B cell (primary cell): Measurements from ENCODE around the gene F8. TPM values are rescaled to one million over a fixed set of nuclear protein-coding genes. Genes with fewer than 3 reads are reported as not detected.

ENCODE experiments used
- ATAC-seq: fragments of 200-7000 bp; cut with Tn5 transposase; one replicate; pipeline ENCODE4 v1.10.0; 2021; ENCODE audit warnings: low read depth, mild to moderate bottlenecking, moderate number of reproducible peaks, moderate library complexity
- CTCF ChIA-PET: fragments of 350-600 bp; sonication (Branson Sonifier 250); formaldehyde crosslinking; loops from one replicate; lab custom pipeline; 2021; ENCODE audit warnings: antibody characterized with exemption, inconsistent platforms; lab: Charles Lee
- POLR2A ChIA-PET: fragments of 350-600 bp; sonication (Branson Sonifier 250); formaldehyde crosslinking; loops from one replicate; lab custom pipeline; 2021; ENCODE audit warnings: antibody characterized with exemption; lab: Charles Lee
- DNase-seq: peaks from one replicate; pipeline ENCODE4 v3.0.0; 2013
- H2AFZ ChIP-seq: 2 replicates; pipeline ENCODE4 v1.6.1; 2012; ENCODE audit warnings: mild to moderate bottlenecking, low read depth, low read length; ENCODE audit not compliant: insufficient read depth, poor library complexity, severe bottlenecking
- H3K27ac ChIP-seq, 2 donors: 1 replicate in 1 of 2; 2 replicates in 1 of 2; pipeline ENCODE4 v1.5.1; 2012 to 2013; ENCODE audit warnings: low read length in 2 of 2, mild to moderate bottlenecking in 2 of 2, moderate library complexity in 1 of 2
- H3K27me3 ChIP-seq, 4 experiments: fragments of 200-600 bp in 1 of 4; sonication (generic) in 1 of 4; replicated peaks in 1 of 4; 1 replicate in 2 of 4; 2 replicates in 2 of 4; pipeline versions ENCODE4 v1.6.1 to v1.7.0; 2013 to 2016; ENCODE audit warnings: low read length in 3 of 4, mild to moderate bottlenecking in 2 of 4, mixed read lengths in 1 of 4, moderate library complexity in 1 of 4; ENCODE audit not compliant: insufficient read depth in 4 of 4, control insufficient read depth in 3 of 4; ENCODE audit errors: control extremely low read depth in 1 of 4
- H3K36me3 ChIP-seq, 2 experiments: replicated peaks in 1 of 2; 1 replicate in 1 of 2; 2 replicates in 1 of 2; pipeline versions ENCODE4 v1.6.1 to v1.7.1; 2013; ENCODE audit warnings: low read length in 1 of 2; ENCODE audit not compliant: insufficient read depth in 2 of 2, control insufficient read depth in 1 of 2; ENCODE audit errors: control extremely low read depth in 1 of 2, extremely low read depth in 1 of 2
- H3K4me1 ChIP-seq, 2 donors: fragments of 200-600 bp in 1 of 2; sonication (generic) in 1 of 2; 1 replicate in 1 of 2; 2 replicates in 1 of 2; pipeline versions ENCODE4 v1.5.1 to v1.6.1; 2013 to 2017; ENCODE audit warnings: low read length in 2 of 2; ENCODE audit not compliant: control insufficient read depth in 2 of 2, insufficient read depth in 2 of 2
- H3K4me2 ChIP-seq: replicated peaks from 2 replicates; pipeline ENCODE3; 2012; ENCODE audit warnings: mild to moderate bottlenecking, low read depth, low read length; ENCODE audit not compliant: poor library complexity, severe bottlenecking
- H3K4me3 ChIP-seq, 5 experiments: fragments of 200-600 bp in 1 of 5; sonication (generic) in 1 of 5; 1 replicate in 3 of 5; 2 replicates in 2 of 5; pipeline versions ENCODE4 v1.5.1 to v1.7.0; 2011 to 2016; ENCODE audit warnings: low read length in 4 of 5, mild to moderate bottlenecking in 4 of 5, low read depth in 2 of 5, control low read depth in 1 of 5, moderate library complexity in 1 of 5; ENCODE audit not compliant: insufficient read depth in 1 of 5; ENCODE audit errors: control extremely low read depth in 1 of 5, extremely low read depth in 1 of 5
- H3K79me2 ChIP-seq: fragments of 200-600 bp; sonication (generic); one replicate; pipeline ENCODE4 v1.6.0; 2016; ENCODE audit warnings: low read length; ENCODE audit not compliant: control insufficient read depth, insufficient read depth
- H3K9ac ChIP-seq: fragments of 200-600 bp; sonication (generic); 2 replicates; pipeline ENCODE4 v1.6.1; 2017; ENCODE audit warnings: mild to moderate bottlenecking, low read length, moderate library complexity
- H3K9me3 ChIP-seq, 3 donors: one replicate each; pipeline versions ENCODE4 v1.6.1 to v1.7.1; 2013; ENCODE audit warnings: low read length in 2 of 3; ENCODE audit not compliant: control insufficient read depth in 2 of 3, insufficient read depth in 1 of 3; ENCODE audit errors: control extremely low read depth in 1 of 3
- H4K20me1 ChIP-seq: 2 replicates; pipeline ENCODE4 v1.6.0; 2012; ENCODE audit warnings: mild to moderate bottlenecking, low read length; ENCODE audit not compliant: insufficient read depth, control insufficient read depth, poor library complexity, severe bottlenecking
- H3K27ac Mint-ChIP-seq: one replicate; pipeline ENCODE4 v1.8.0; 2021; ENCODE audit warnings: mixed read lengths
- H3K27me3 Mint-ChIP-seq: one replicate; pipeline ENCODE4 v1.8.0; 2021; ENCODE audit warnings: mixed read lengths
- H3K4me1 Mint-ChIP-seq: one replicate; pipeline ENCODE4 v1.8.0; 2021; ENCODE audit warnings: mixed read lengths
- H3K4me3 Mint-ChIP-seq: one replicate; pipeline ENCODE4 v1.8.0; 2021; ENCODE audit warnings: mixed read lengths
- H3K9me3 Mint-ChIP-seq: one replicate; pipeline ENCODE4 v1.8.0; 2022; ENCODE audit warnings: mixed read lengths; ENCODE audit not compliant: insufficient read depth
- CTCF ChIP-seq: fragments of 200-600 bp; IDR thresholded peaks from one replicate; pipeline ENCODE4 v1.8.0; 2022; ENCODE audit warnings: antibody characterized with exemption, mild to moderate bottlenecking
- EZH2 ChIP-seq: IDR thresholded peaks from 2 replicates; pipeline ENCODE4 v1.6.1; 2012; ENCODE audit warnings: borderline replicate concordance, low read depth, mild to moderate bottlenecking, moderate library complexity, low read length; ENCODE audit not compliant: insufficient read depth, poor library complexity, severe bottlenecking
- WGBS: methylation state at CpG from one replicate; pipeline ENCODE4 v1.1.5; 2013; ENCODE audit warnings: missing lambda C conversion rate; ENCODE audit not compliant: insufficient coverage; 5-methylcytosine and 5-hydroxymethylcytosine counted together
- intact Hi-C: fragments of 100-400 bp; cut with micrococcal nuclease; formaldehyde crosslinking; loops from one replicate; pipeline ENCODE4 v1.10.0; 2022
- polyA plus RNA-seq: library from polyadenylated mRNA; depleted of rRNA; stranded (reverse); fragments of >200 nt; gene quantifications from 2 replicates; pipeline ENCODE4 v1.2.3, GENCODE V29; 2012
- total RNA-seq, 2 donors: library from RNA; stranded (reverse); fragments of 120-200 nt in 1 of 2; gene quantifications; 1 replicate in 1 of 2; 2 replicates in 1 of 2; pipeline versions ENCODE4 v1.2.3 to v1.2.4, GENCODE V29; 2013 to 2022

Gene F8
- total and polyA plus RNA-seq, 2 donors (not counting 1 experiment from before 2014, with no cell fraction given) = 0.86 to 1.4 TPM

GRCh38 chrX:154804957-154805695 is 217.4 kb downstream of the F8 start, which contains the start of gene MPP1:
Gene MPP1, minus strand, starts transcription at chrX:154805485. Its CDS starts 112 bp downstream, at chrX:154805373.
- no peaks in the 10 kb centered on the region for H3K79me2 ChIP-seq
- peaks cover 22% of the 10 kb centered on the region for H3K4me1 Mint-ChIP-seq
- peak within 1 kb of the TSS; percentile 37 for H3K27ac Mint-ChIP-seq
- H3K4me3 ChIP-seq = peak within 1 kb of the TSS; percentile 49 to 69 (median 65)
- H3K27me3 Mint-ChIP-seq = no peaks in the 10 kb centered on the region
- H3K9me3 Mint-ChIP-seq = no peaks in the 10 kb centered on the region
- ChIA-PET CTCF (interaction anchor here (0.6 to 1.6 kb wide), 4 partner anchors 13 to 867 kb away, joined by 3 to 5 read pairs (median 4); no protein-coding TSS in a partner anchor), POLR2A (no interaction called here)
- no peak for TF ChIP-seq CTCF
- TF ChIP-seq EZH2 = no peak
- DNase-seq (peak; percentile 82), ATAC-seq (peak; percentile 100)
- H3K9ac ChIP-seq = peak within 1 kb of the TSS; percentile 68
- H3K4me2 ChIP-seq = peak within 1 kb of the TSS; percentile 86
- peak within 1 kb of the TSS; percentile 85 for H3K4me3 Mint-ChIP-seq
- no peaks in the 10 kb centered on the region for H3K9me3 ChIP-seq
- H3K27me3 ChIP-seq = no peaks in the 10 kb centered on the region
- under 1% methylated on average over 56 of the region's 65 CpGs for WGBS
- H2AFZ ChIP-seq = peak within 1 kb of the TSS; percentile 79
- no peaks in the 10 kb centered on the region for H4K20me1 ChIP-seq
- H3K4me1 ChIP-seq = peaks cover 16 to 21% of the 10 kb centered on the region in 2 donors
- no peaks in the 10 kb centered on the region for H3K36me3 ChIP-seq
- intact Hi-C loops = loop anchor here (1.0 to 10.0 kb wide), 3 partner anchors 42 to 220 kb away; partner anchors contain the start of genes F8 and FUNDC2
- no peak within 1 kb of the TSS for H3K27ac ChIP-seq
